GM11168 (cell line): ENCODE data around the gene NEK6.

Source experiments
- in situ Hi-C: fragments of 300-500 bp; cut with MboI; formaldehyde crosslinking; loops from one replicate; pipeline ENCODE4 v1.12.0; 2022; ENCODE audit warnings: low sequenced_read_pairs; ENCODE audit not compliant: unreplicated experiment

The NEK6 gene

GRCh38 chr9:124293718-124294506 is 36.2 kb downstream of the NEK6 start:
- in situ Hi-C loops = no loop called here

GRCh38 chr9:124295159-124295794 is 37.5 kb downstream of the NEK6 start:
- in situ Hi-C loops = no loop called here

DNA sequence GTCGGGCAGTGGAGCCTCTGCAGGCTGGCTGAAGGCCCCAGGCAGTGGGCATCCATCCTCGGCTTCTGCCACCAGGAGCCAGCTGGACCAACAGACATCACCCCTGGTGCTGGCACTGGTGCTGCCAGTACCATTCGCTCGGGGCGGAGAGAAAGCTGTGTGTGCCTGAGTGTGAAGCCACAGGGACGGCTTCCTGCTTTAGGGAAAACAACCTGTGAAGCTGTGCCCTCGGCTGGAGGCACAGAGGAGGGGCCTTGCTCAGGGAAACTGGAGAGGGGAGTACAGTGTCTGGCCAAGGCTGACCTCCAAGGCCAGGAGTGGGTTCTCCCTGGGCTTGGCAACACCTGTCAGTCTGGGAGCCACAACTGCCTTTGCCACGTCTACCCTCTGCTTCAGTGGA is 38.3 kb downstream of the NEK6 start:
- in situ Hi-C loops = no loop called here

- in situ Hi-C loops = no loop called here
Observed at GRCh38 chr9:124296796-124297550, 39.2 kb downstream of the NEK6 start.

DNA sequence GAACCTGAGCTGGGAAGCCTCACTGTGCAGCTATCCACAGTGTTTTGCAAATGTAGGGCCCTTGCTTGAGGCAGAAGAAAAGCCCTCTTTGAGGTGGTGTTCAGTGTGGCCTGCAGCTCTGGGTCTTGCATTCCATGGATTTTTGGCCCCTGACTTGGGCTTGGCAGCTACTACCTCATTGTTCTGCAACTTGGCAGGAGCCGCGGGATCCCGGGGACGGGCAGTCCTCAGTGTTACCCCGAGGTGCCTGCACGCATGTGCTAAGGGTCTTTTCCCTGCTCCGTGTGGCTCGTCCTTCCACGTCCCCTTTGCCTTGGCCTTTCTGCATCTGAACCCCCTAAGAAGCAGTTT is 39.8 kb downstream of the NEK6 start:
- in situ Hi-C loops = no loop called here

GRCh38 chr9:124297915-124298645 is 40.3 kb downstream of the NEK6 start:
- in situ Hi-C loops = no loop called here

GRCh38 chr9:124298646-124299235 is 41.0 kb downstream of the NEK6 start:
- in situ Hi-C loops = no loop called here

- in situ Hi-C loops = no loop called here
Observed at GRCh38 chr9:124299515-124300090, 41.9 kb downstream of the NEK6 start.

- in situ Hi-C loops = no loop called here
Observed at GRCh38 chr9:124300312-124300711, 42.6 kb downstream of the NEK6 start.

DNA sequence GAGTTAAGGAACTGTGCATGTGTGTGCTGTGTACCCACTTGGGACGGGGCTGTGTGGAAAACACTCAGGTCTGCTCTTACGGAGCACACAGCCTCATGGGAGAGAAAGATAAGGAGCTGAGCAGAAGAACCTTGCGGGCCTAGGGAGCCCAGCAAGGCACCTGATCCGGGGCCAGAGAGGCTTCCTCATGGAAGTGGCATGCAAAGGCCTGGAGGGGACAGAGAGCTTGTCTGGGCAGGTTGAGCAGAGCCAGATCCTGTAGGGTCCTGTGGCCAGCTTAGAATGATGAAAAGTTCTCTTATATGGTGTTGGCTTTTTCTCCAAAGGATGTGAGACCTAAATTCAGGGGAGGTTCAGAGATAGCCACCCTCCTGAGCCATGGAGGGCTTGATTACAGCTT is 45.2 kb downstream of the NEK6 start:
- in situ Hi-C loops = no loop called here

DNA sequence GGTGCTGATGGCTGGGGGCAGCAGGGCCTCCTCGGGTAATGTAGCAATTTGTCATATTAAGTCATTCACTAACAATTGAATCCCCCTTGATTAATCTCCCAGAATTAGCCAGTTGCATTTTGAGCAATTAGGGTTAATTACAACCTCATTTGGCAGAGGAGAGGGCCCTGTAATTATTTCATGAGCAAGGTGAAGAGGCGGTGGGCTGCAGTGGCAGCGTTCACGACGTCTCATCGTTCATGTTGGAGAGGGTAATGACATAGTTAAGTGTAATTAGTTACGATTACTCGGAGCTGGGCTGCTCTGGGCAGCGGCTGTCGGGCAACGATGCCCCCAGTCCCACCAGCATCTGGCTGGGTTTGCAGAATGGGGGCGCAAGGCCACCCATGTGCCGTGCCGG is 46.0 kb downstream of the NEK6 start:
- in situ Hi-C loops = no loop called here

DNA sequence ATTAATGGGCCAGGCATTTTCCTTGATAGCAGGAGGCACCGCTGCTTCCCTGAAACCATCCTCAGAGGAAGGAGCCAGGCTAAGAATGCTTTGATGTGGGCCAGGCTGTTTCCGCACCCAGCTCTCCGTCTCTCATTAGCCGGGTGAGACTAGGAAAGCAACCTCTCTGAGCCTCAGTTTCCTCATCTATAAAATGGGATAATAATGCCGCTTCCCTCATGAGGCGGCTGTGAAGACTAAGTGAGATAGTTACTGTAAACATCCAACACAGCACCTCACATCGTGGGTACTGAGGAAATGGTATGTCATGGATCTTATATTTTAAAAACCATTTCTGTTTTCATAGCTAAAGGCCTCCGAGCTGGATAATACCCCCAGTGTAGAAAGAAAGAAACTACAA is 46.5 kb downstream of the NEK6 start:
- in situ Hi-C loops = no loop called here

DNA sequence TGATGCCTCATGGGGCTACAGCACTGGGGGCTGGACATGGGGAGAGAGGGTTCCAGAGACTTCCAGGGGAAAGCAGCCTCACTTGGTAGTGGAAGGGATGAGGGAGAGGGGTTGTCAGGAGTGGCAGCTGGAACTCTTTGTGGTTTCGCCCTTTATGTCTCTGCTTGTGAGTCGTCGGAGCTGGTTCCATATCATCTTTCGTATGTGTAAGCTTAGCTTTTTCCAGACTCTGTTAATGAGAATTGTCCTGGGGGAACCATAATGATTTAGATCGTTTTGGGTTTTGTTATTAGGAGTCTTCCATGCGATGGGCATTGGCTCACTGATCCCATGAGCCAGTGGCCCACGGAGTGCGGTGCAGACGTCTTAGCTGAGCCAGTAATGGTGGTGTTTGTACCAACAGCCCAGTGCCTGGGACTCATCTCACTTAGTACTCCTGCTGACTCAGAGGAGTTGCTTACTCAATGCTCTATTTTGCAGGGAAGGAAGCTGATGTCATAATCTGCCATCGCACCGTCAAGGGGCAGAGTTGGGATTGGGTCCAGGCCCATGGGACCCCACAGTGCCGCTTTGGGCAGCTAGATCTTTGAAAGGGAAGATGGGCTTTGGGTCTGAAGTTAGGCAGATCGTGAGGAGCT is 48.5 kb downstream of the NEK6 start:
- in situ Hi-C loops = no loop called here

DNA sequence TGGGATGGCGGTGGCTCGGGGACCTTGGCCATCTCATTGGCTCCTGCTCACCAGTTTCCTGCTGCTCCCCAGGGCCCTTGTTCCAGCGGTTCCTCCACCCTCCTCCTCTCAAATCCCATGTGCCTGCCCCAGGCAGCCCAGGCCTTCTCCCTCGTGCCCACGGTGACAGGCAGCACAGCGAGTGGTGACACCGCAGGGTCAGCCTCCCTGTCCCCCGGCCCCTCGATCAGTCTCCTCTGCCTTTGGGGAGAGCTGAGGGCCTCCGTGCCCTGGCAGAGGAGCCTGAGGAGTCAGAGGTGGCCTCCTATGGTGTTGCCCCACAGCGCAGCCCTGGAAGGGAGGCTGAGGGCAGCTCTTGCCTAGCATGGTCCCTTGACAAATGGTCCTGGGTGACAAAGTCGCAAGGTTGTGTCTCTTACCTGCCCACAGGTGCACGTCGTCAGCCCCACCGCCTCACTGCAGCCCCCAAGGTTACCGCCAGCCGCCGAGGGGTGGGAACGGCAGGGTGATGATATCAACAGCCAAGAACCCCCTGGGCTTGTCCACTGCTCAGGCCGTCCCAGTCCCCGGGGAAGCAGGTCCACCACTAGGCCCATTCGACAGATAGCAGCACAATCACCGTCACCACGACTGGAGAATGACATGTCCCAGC is 49.8 kb downstream of the NEK6 start:
- in situ Hi-C loops = no loop called here

- in situ Hi-C loops = no loop called here
Observed at GRCh38 chr9:124308606-124309491, 51.1 kb downstream of the NEK6 start.

- in situ Hi-C loops = no loop called here
Observed at GRCh38 chr9:124309667-124310084, 51.9 kb downstream of the NEK6 start.

DNA sequence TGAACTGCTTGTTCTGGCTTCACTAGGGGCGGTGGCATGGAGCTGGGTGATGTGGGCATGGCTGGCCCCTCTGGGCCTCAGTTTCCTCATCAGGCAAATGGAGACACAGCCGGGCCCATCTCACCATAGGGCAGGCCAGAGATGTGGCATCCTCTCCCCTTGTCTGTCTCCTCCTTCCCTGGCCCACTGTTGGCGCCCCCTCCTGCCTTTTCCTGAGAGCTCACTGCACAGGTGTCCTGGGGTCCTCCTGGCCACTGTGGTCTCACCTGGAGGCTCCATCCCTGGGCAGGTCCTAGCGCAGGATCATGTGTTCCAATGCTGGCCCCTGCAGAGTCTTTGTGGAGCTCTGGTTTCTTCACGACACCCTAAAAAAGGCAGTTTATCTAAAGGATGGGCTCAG is 53.5 kb downstream of the NEK6 start:
- in situ Hi-C loops = no loop called here
